Measurements from ENCODE around the gene CIROP. TPM values are rescaled to one million over a fixed set of nuclear protein-coding genes. Genes with fewer than 3 reads are reported as not detected.
A peak's percentile ranks its signal among the peaks of the same experiment; 100 is the strongest.
"Not testable (repeated sequence)": the region's sequence is repeated elsewhere in the genome, so short reads cannot be mapped to it uniquely, and the experiment has no call there.

Gene CIROP
- total RNA-seq, 1 donor from 2014 or later = not detected

GRCh38 chr14:23114669-23115038 is 9.9 kb upstream of the CIROP start:
- no peak for DNase-seq (ENCODE audit: low read depth, low spot score)

GRCh38 chr14:23114120-23114458 is 9.3 kb upstream of the CIROP start:
- DNase-seq (ENCODE audit: low read depth, low spot score) = no peak

DNA sequence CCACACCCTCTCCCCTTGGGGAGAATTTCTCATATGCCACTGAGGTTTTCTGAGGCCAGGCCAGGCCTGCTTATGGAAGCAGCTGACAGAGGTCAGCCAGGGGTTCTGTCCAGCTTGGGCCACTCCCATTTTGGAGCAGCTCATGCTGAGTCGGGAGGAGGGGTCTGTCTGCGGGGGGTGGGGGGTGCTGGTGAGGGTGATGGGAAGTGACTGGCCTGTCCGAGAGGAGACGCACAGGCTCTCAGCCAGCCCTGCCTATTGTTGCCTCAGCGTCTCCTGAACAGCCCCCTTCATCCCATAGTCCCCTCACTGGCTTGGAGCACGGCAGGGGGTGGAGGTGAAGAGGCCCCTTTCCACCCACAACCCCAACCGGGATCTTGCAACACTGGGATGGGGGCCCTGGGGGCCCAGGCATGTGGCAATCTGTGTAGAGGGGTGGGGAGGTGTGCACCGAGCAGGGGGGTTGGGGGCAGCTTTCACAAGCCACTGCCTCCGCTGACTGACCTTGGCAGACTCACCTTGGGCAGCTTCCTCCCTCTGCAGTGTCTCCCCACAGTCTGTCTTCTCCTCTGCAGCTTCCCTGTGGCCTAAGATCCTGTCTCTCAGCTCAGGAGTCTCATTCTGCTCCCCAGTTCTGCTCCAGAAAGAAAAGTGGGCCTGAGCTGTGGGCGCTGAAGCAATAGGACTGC is 8.8 kb upstream of the CIROP start:
- no peak for DNase-seq (ENCODE audit: low read depth, low spot score)

- no peak for DNase-seq (ENCODE audit: low read depth, low spot score)
Measured at GRCh38 chr14:23112359-23113178, 7.8 kb upstream of the CIROP start.

DNA sequence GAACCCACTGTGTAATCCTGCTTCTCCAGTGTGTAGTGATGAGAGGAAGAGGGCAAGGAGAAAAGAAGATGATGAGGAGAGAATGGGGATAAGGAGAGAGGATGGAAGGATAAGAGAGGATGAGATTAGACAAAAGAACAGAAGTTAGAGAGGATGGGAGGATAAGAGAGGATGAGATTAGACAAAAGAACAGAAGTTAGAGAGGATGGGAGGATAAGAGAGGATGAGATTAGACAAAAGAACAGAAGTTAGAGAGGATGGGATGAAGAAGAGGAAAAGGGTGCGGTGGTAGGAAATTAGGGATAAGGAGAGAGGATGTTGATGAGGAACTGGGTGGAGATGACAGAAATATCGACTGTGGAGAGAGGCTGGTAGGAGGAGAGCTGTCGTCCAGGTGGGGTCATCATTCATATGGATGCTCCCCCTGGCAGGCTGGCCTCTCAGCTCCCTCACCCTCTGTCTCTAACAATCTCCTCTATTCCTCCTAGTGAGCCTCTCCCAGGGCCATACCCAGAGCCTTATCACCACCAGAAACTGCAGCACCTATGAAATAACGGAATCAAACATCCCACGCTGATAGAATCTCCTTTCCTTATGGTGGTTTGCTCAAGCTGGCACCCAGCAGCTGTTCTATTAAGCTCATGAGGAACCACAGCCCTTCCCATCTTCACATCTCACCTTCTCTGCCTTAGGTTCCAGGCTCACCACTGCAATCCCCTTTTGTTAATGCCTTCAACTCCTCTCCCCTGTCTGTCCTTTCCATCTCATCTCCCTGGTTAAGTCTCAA is 6.0 kb upstream of the CIROP start:
- DNase-seq (ENCODE audit: low read depth, low spot score) = no peak

- no peak for DNase-seq (ENCODE audit: low read depth, low spot score)
Measured at GRCh38 chr14:23109769-23110168, 5.0 kb upstream of the CIROP start.

- DNase-seq (ENCODE audit: low read depth, low spot score) = not testable (repeated sequence)
Measured at GRCh38 chr14:23108169-23108568, 3.4 kb upstream of the CIROP start.

- not testable (repeated sequence) for DNase-seq (ENCODE audit: low read depth, low spot score)
Measured at GRCh38 chr14:23107620-23108019, 2.8 kb upstream of the CIROP start.

- no peak for DNase-seq (ENCODE audit: low read depth, low spot score)
Measured at GRCh38 chr14:23106747-23107045, 1.9 kb upstream of the CIROP start.

DNA sequence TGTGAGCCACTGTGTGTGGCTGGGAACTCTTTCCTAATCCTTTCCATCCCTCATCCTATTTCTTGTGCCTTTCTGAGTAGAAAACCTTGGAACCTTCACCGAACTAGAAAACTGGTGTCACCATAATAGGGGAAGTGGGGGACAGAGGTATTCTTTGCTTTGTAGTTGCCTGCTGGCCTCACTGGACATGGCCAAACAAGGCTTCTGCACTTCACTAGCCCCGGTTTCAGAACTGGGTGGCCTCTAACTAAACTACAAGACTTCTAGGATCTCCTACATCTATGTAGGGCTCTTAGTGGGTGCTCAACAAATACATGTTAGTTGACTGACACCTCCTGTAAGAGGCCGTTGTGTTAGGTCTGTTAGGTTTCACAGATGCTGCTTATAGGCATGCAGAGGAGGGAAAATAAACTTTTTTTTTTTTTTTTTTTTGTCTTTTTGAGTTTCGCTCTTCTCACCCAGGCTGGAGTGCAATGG is 597 bp upstream of the CIROP start:
- DNase-seq (ENCODE audit: low read depth, low spot score) = no peak

DNA sequence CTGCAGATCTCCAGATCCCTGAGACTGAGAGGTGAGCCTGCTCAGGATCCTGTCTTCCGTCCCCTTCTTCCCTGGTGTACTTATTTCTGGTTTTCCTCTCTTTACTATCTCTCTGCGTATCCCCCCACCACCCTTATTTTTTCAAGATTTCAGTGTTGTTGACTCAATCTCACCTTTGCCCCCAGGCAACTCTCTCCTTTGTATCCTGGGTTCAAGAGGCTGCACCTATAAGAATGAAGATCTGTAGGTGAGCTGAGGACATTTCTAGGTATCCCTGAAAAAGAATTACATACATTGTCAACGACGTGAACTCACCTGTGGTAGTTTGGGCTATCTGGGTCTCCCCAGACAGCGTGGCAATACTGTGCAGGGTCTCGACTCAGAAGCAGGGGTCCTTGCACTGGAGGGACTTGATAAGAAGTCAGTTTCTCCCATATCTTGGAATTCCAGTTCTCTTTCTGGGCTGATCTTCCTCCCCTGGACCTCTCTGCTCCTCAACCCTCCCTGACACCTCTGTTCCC is 659 bp downstream of the CIROP start:
- no peak for DNase-seq (ENCODE audit: low read depth, low spot score)

DNA sequence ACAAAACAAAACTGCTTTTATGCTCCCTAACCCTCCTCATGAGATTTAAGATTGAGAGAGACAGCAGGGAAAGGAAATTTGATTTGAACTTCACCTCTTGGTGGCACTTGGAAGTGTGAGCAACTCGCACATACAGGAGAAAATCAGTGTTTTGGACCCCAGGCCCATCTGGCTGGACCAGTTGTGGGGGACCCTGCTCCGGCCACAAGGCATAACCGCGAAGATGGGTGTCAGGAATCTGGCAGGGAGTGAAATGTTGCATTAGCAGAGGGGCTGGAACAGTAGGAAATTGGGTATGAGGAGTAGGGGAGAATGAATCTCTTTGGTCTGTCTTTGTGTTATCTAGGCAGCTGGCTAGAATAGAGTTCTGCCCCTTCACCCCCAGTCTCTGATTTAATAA is 1.2 kb downstream of the CIROP start:
- no peak for DNase-seq (ENCODE audit: low read depth, low spot score)

GRCh38 chr14:23102801-23103200 is 2.0 kb downstream of the CIROP start:
- DNase-seq (ENCODE audit: low read depth, low spot score) = no peak

GRCh38 chr14:23101986-23102625 is 2.7 kb downstream of the CIROP start:
- no peak for DNase-seq (ENCODE audit: low read depth, low spot score)

- no peak for DNase-seq (ENCODE audit: low read depth, low spot score)
Measured at GRCh38 chr14:23101213-23101970, 3.4 kb downstream of the CIROP start.

- no peak for DNase-seq (ENCODE audit: low read depth, low spot score)
Measured at GRCh38 chr14:23099212-23099861, 5.5 kb downstream of the CIROP start.

- DNase-seq (ENCODE audit: low read depth, low spot score) = no peak
Measured at GRCh38 chr14:23097786-23098185, 7.0 kb downstream of the CIROP start.

GRCh38 chr14:23095196-23096108 is 9.3 kb downstream of the CIROP start, which contains the start of gene C14orf119:
Gene C14orf119, plus strand, starts transcription at chr14:23095505. Its CDS starts 2,154 bp downstream, at chr14:23097659.
- DNase-seq (ENCODE audit: low read depth, low spot score) = peak; percentile 97

- peak; percentile 51 for DNase-seq (ENCODE audit: low read depth, low spot score)
Measured at GRCh38 chr14:23094666-23095195, 10.1 kb downstream of the CIROP start, which contains the start of gene ACIN1. Gene ACIN1, minus strand, starts transcription at chr14:23095136. Its CDS starts 24 bp downstream, at chr14:23095112.

Measured in pulmonary artery endothelial cell (primary cell).